Prostate gland (tissue), 2 donors: Measurements from ENCODE around the gene EVI5. TPM values are rescaled to one million over a fixed set of nuclear protein-coding genes. Genes with fewer than 3 reads are reported as not detected.

Experiments used
- DNase-seq: peaks from one replicate; pipeline ENCODE4 v3.0.0-alpha.2; 2019; ENCODE audit warnings: low spot score
- H3K27ac ChIP-seq, 2 donors: fragments of 200-600 bp; sonication (generic); 2 replicates each; pipeline ENCODE4 v1.5.1; 2017 to 2019
- H3K27me3 ChIP-seq: fragments of 200-600 bp; sonication (generic); replicated peaks from 2 replicates; pipeline ENCODE4 v1.5.1; 2019; ENCODE audit not compliant: insufficient read depth
- H3K36me3 ChIP-seq, 2 donors: fragments of 200-600 bp; sonication (generic); 1 replicate in 1 of 2; 2 replicates in 1 of 2; pipeline versions ENCODE4 v1.5.1 to v1.8.1; 2017 to 2019
- H3K4me1 ChIP-seq: fragments of 200-600 bp; sonication (generic); replicated peaks from 2 replicates; pipeline ENCODE4 v1.5.1; 2019
- H3K4me3 ChIP-seq, 2 donors: fragments of 200-600 bp; sonication (generic); 2 replicates each; pipeline ENCODE4 v1.5.1; 2017 to 2019
- H3K9me3 ChIP-seq: fragments of 200-600 bp; sonication (generic); 2 replicates; pipeline ENCODE4 v1.5.1; 2017
- POLR2A ChIP-seq: fragments of 450-650 bp; IDR thresholded peaks from one replicate; pipeline ENCODE4 v1.6.1; 2016; ENCODE audit warnings: antibody characterized with exemption, mild to moderate bottlenecking
- POLR2AphosphoS5 ChIP-seq: sonication (generic); formaldehyde crosslinking; IDR thresholded peaks from one replicate; pipeline ENCODE4 v1.6.1; 2017; ENCODE audit warnings: antibody characterized with exemption
- WGBS: methylation state at CpG from one replicate; pipeline ENCODE4 v1.1.5; 2018; 5-methylcytosine and 5-hydroxymethylcytosine counted together
- intact Hi-C: fragments of 100-400 bp; cut with DNase I; formaldehyde crosslinking; loops from one replicate; pipeline ENCODE4 v1.14.2; 2022
- total RNA-seq, 2 donors: library from RNA; depleted of rRNA; stranded (reverse); fragments of >200 nt; gene quantifications; one replicate each; pipeline ENCODE4 v1.1.0, GENCODE V29; 2016
- TF ChIP-seq, protein P1 (sequence below), 4 experiments: fragments of 200-600 bp in 2 of 4; fragments of 450-650 bp in 2 of 4; sonication (generic) in 2 of 4; IDR thresholded peaks; 1 replicate in 3 of 4; 2 replicates in 1 of 4; pipeline ENCODE4 v1.5.1; 2016 to 2019; ENCODE audit warnings: antibody characterized with exemption in 4 of 4, mild to moderate bottlenecking in 2 of 4, moderate library complexity in 2 of 4

Gene EVI5
- total RNA-seq, 2 donors from 2014 or later = 22.2 to 38.6 TPM

GRCh38 chr1:92481599-92481925 is 303.3 kb downstream of the EVI5 start:
- Histone ChIP-seq H3K27me3 (peaks cover 53% of the 10 kb centered on the region), H3K4me1 (peaks cover 17% of the 10 kb centered on the region), H3K4me3 (peak overlapping the region in 1 of 2 donors; percentile 38), H3K27ac (no peak overlapping the region), H3K36me3 (no peaks in the 10 kb centered on the region), H3K9me3 (no peaks in the 10 kb centered on the region)
- DNase-seq = no peak
- 18% methylated on average over 12 of the region's 12 CpGs for WGBS
- intact Hi-C loops = no loop called here
- TF ChIP-seq POLR2AphosphoS5 (no peak), POLR2A (no peak)
- TF ChIP-seq, protein P1, sequence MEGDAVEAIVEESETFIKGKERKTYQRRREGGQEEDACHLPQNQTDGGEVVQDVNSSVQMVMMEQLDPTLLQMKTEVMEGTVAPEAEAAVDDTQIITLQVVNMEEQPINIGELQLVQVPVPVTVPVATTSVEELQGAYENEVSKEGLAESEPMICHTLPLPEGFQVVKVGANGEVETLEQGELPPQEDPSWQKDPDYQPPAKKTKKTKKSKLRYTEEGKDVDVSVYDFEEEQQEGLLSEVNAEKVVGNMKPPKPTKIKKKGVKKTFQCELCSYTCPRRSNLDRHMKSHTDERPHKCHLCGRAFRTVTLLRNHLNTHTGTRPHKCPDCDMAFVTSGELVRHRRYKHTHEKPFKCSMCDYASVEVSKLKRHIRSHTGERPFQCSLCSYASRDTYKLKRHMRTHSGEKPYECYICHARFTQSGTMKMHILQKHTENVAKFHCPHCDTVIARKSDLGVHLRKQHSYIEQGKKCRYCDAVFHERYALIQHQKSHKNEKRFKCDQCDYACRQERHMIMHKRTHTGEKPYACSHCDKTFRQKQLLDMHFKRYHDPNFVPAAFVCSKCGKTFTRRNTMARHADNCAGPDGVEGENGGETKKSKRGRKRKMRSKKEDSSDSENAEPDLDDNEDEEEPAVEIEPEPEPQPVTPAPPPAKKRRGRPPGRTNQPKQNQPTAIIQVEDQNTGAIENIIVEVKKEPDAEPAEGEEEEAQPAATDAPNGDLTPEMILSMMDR (IDR thresholded peaks at IDR 0.05) = no peak

GRCh38 chr1:92480813-92481598 is 303.9 kb downstream of the EVI5 start:
- Histone ChIP-seq H3K36me3 (no peaks in the 10 kb centered on the region), H3K9me3 (no peaks in the 10 kb centered on the region), H3K4me1 (peaks cover 17% of the 10 kb centered on the region), H3K27me3 (peaks cover 50% of the 10 kb centered on the region), H3K27ac (no peak overlapping the region), H3K4me3 (peak overlapping the region in 1 of 2 donors; percentile 0)
- DNase-seq = no peak
- 16% methylated on average over 46 of the region's 65 CpGs for WGBS
- intact Hi-C loops = no loop called here
- TF ChIP-seq, protein P1 (IDR thresholded peaks at IDR 0.05) = no peak
- TF ChIP-seq POLR2A (no peak), POLR2AphosphoS5 (no peak)

DNA sequence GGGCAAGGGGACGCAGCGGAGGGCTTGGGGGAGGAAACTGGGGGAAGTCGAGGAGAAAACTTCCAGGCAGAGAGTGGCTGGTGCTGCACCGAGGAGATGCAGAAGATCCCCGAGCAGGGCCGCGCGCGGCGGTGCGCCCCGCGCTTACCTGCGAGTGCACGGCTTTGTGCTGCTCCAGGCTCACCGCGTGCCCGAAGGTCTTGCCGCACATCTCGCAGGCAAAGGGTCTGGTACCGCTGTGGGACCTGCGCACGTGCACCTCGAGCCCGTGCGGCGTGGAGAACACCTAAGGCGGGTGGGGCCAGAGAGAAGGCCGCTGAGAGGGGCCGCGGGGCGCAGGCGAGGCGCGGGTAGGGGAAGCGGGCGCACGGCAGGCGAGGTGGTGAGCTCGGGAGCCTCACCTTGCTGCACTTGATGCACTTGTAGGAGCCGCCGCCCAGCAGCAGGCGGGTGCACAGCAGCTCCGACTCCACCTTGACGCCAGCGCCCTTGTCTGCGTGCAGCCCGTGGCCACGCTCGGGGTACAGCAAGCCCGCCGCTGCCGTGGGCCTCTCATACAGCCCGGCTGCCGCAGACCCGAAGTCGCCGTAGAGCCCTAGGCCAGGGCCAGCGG is 304.6 kb downstream of the EVI5 start:
- peak overlapping the region in 1 of 2 donors; percentile 0 for H3K4me3 ChIP-seq
- WGBS = 27% methylated on average over 43 of the region's 59 CpGs
- no peaks in the 10 kb centered on the region for H3K9me3 ChIP-seq
- no peak for DNase-seq
- TF ChIP-seq POLR2AphosphoS5 (no peak), POLR2A (no peak)
- TF ChIP-seq, protein P1 (IDR thresholded peaks at IDR 0.05) = no peak
- intact Hi-C loops = no loop called here
- H3K4me1 ChIP-seq = peaks cover 12% of the 10 kb centered on the region
- H3K27ac ChIP-seq = no peak overlapping the region
- H3K36me3 ChIP-seq = no peaks in the 10 kb centered on the region
- H3K27me3 ChIP-seq = peaks cover 43% of the 10 kb centered on the region

DNA sequence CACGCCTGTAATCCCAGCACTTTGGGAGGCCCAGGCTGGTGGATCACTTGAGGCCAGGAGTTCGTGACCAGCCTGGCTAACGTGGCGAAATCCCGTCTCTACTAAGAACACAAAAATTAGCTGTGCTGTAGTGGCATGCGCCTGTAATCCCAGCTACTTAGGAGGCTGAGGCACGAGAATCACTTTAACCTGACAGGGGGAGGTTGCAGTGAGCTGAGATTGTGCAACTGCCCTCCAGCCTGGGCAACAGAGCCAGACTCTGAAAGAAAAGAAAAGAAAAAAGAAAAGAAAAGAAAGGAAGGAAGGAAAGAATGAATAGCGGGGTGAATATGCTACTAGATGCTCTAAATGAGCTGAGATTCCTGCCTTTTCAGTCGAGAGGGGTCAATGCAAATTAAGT is 305.3 kb downstream of the EVI5 start:
- Histone ChIP-seq H3K27me3 (peaks cover 39% of the 10 kb centered on the region), H3K4me1 (peaks cover 7% of the 10 kb centered on the region)

More for the DNA sequence above, 305.3 kb downstream of the EVI5 start:
- no peak for DNase-seq
- Histone ChIP-seq H3K4me3 (no peak overlapping the region), H3K36me3 (no peaks in the 10 kb centered on the region), H3K9me3 (no peaks in the 10 kb centered on the region), H3K27ac (no peak overlapping the region)
- intact Hi-C loops = no loop called here
- TF ChIP-seq POLR2A = no peak
- TF ChIP-seq, protein P1 (IDR thresholded peaks at IDR 0.05) = no peak
- TF ChIP-seq POLR2AphosphoS5 = no peak
- WGBS = 93% methylated on average over 9 of the region's 9 CpGs
